HG03064 (cell line): ENCODE data around the gene CDC42.
A peak's percentile ranks its signal among the peaks of the same experiment; 100 is the strongest.
"Not testable (repeated sequence)": the region's sequence is repeated elsewhere in the genome, so short reads cannot be mapped to it uniquely, and the experiment has no call there.

ENCODE experiments used
- ATAC-seq: cut with Tn5 transposase; IDR thresholded peaks from one replicate; pipeline ENCODE4 v1.9.1; 2021; ENCODE audit warnings: low read depth; ENCODE audit not compliant: unreplicated experiment

CDC42 gene

GRCh38 chr1:22034834-22035233, 17.7 kb upstream of the CDC42 start:
- ATAC-seq, result not testable (repeated sequence)

- ATAC-seq, result no peak
These were observed 15.0 kb upstream of the CDC42 start for GRCh38 chr1:22037520-22037919.

- ATAC-seq, result no peak
These were observed 14.5 kb upstream of the CDC42 start for GRCh38 chr1:22038036-22038435.

- ATAC-seq, result peak; percentile 92
These were observed 12.8 kb upstream of the CDC42 start for GRCh38 chr1:22039594-22040285.

- no peak for ATAC-seq
These were observed 12.3 kb upstream of the CDC42 start for GRCh38 chr1:22040286-22040623.

GRCh38 chr1:22041505-22041904, 11.0 kb upstream of the CDC42 start:
- ATAC-seq, result no peak

- ATAC-seq, result no peak
These were observed 9.2 kb upstream of the CDC42 start for GRCh38 chr1:22043198-22043769.

GRCh38 chr1:22044690-22045420, 7.7 kb upstream of the CDC42 start:
- ATAC-seq, result no peak

- ATAC-seq, result no peak
These were observed 6.8 kb upstream of the CDC42 start for GRCh38 chr1:22045604-22046228.

GRCh38 chr1:22048351-22049192, 3.9 kb upstream of the CDC42 start:
- ATAC-seq, result no peak

GRCh38 chr1:22050330-22050729, 2.2 kb upstream of the CDC42 start:
- no peak for ATAC-seq

GRCh38 chr1:22051607-22052114, 848 bp upstream of the CDC42 start:
- no peak for ATAC-seq

GRCh38 chr1:22053017-22053860, 730 bp downstream of the CDC42 start:
- ATAC-seq, result peak; percentile 41

- ATAC-seq, result no peak
These were observed 1.6 kb downstream of the CDC42 start for GRCh38 chr1:22053861-22054770.

- no peak for ATAC-seq
These were observed 3.0 kb downstream of the CDC42 start for GRCh38 chr1:22055463-22055862.

- no peak for ATAC-seq
These were observed 3.5 kb downstream of the CDC42 start for GRCh38 chr1:22056043-22056442.

- no peak for ATAC-seq
These were observed 4.4 kb downstream of the CDC42 start for GRCh38 chr1:22056936-22057335.

GRCh38 chr1:22057861-22058260, 5.4 kb downstream of the CDC42 start:
- no peak for ATAC-seq
